Ovary (tissue), 3 donors: ENCODE results near the gene TNS4.

Source experiments
- POLR2A ChIP-seq: fragments of 450-650 bp; IDR thresholded peaks from one replicate; pipeline ENCODE4 v1.6.1; 2017; ENCODE audit warnings: antibody characterized with exemption, mild to moderate bottlenecking, moderate library complexity
- TF ChIP-seq, protein P1 (sequence below), 3 donors: fragments of 450-650 bp in 2 of 3; fragments of 200-600 bp in 1 of 3; IDR thresholded peaks; one replicate each; pipeline versions ENCODE4 v1.5.1 to v1.8.0; 2016 to 2022; ENCODE audit warnings: antibody characterized with exemption in 3 of 3, mild to moderate bottlenecking in 1 of 3
- donor health status: DM: no; HTN: no; CAD: no.

DNA sequence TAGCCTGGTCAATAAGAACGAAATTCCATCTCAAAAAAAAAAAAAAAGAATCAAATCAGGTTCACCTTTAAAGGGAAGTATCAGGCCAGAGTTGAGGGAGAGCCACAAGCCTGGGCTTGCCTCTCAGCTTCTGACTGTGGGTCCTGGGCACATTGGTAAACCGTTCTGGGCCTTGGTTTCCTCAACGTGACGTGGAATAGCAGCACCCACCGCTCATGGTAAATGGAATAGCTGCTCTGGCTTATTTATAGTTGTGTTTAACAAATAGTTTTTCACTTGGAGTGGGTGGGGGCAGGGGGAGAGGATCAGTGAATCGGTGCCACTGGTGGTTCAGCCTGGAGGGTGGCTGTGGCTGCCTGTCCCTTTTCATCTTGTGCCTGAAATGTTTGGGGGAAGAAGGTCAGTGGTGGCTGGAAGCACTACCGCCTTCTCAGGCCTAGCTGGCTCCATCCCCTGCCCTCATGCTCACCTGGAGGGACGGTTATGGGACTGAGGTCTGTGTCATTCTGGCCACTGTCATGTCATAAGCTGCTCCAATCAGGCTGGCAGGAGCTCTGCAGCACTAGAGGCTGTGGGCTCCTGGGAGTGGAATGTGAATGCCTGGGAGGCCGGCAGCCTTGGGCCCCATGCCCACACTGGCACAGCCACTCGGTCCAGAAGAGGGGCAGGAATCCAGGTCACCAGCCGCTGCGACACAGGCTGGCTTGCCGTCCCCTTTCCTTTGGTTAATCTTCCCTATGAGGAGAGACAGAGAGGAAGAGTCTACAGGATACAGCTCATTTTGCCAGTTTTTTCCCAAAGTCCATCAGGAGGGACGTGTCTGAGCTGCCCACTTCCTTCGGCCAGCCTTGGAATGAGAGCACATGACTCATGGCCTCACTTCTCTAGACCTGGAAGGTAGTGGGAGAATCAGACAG is 36.9 kb upstream of the TNS4 start:
- TF ChIP-seq, protein P1, sequence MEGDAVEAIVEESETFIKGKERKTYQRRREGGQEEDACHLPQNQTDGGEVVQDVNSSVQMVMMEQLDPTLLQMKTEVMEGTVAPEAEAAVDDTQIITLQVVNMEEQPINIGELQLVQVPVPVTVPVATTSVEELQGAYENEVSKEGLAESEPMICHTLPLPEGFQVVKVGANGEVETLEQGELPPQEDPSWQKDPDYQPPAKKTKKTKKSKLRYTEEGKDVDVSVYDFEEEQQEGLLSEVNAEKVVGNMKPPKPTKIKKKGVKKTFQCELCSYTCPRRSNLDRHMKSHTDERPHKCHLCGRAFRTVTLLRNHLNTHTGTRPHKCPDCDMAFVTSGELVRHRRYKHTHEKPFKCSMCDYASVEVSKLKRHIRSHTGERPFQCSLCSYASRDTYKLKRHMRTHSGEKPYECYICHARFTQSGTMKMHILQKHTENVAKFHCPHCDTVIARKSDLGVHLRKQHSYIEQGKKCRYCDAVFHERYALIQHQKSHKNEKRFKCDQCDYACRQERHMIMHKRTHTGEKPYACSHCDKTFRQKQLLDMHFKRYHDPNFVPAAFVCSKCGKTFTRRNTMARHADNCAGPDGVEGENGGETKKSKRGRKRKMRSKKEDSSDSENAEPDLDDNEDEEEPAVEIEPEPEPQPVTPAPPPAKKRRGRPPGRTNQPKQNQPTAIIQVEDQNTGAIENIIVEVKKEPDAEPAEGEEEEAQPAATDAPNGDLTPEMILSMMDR (IDR thresholded peaks at IDR 0.05) = no peak
- no peak for TF ChIP-seq POLR2A
